Measurements from ENCODE around the gene TIAM2.
A peak's percentile ranks its signal among the peaks of the same experiment; 100 is the strongest.
"Not testable (repeated sequence)": the region's sequence is repeated elsewhere in the genome, so short reads cannot be mapped to it uniquely, and the experiment has no call there.

Gene TIAM2

GRCh38 chr6:155173488-155173887 is 178.4 kb downstream of the TIAM2 start:
- DNase-seq, result no peak

- peak; percentile 72 for DNase-seq
Measured at GRCh38 chr6:155174576-155175211, 179.6 kb downstream of the TIAM2 start.

- DNase-seq, result peak; percentile 41
Measured at GRCh38 chr6:155177363-155177961, 182.3 kb downstream of the TIAM2 start.

- DNase-seq, result no peak
Measured at GRCh38 chr6:155181498-155181897, 186.4 kb downstream of the TIAM2 start.

- no peak for DNase-seq
Measured at GRCh38 chr6:155182103-155182502, 187.0 kb downstream of the TIAM2 start.

GRCh38 chr6:155183095-155183494 is 188.0 kb downstream of the TIAM2 start:
- no peak for DNase-seq

GRCh38 chr6:155185041-155185440 is 189.9 kb downstream of the TIAM2 start:
- DNase-seq, result not testable (repeated sequence)

- DNase-seq, result no peak
Measured at GRCh38 chr6:155185544-155185943, 190.4 kb downstream of the TIAM2 start.

GRCh38 chr6:155186052-155186658 is 191.0 kb downstream of the TIAM2 start:
- DNase-seq, result no peak

- no peak for DNase-seq
Measured at GRCh38 chr6:155187106-155187505, 192.0 kb downstream of the TIAM2 start.

- no peak for DNase-seq
Measured at GRCh38 chr6:155187994-155188706, 193.0 kb downstream of the TIAM2 start.

GRCh38 chr6:155188707-155189496 is 193.8 kb downstream of the TIAM2 start:
- DNase-seq, result peak; percentile 51

GRCh38 chr6:155190677-155191076 is 195.6 kb downstream of the TIAM2 start:
- no peak for DNase-seq

- DNase-seq, result no peak
Measured at GRCh38 chr6:155193526-155193925, 198.4 kb downstream of the TIAM2 start.

- no peak for DNase-seq
Measured at GRCh38 chr6:155194399-155194798, 199.3 kb downstream of the TIAM2 start.

- DNase-seq, result no peak
Measured at GRCh38 chr6:155195903-155196302, 200.8 kb downstream of the TIAM2 start.

- DNase-seq, result no peak
Measured at GRCh38 chr6:155196911-155197310, 201.8 kb downstream of the TIAM2 start.

- no peak for DNase-seq
Measured at GRCh38 chr6:155197932-155198331, 202.8 kb downstream of the TIAM2 start.

- DNase-seq, result no peak
Measured at GRCh38 chr6:155200012-155200411, 204.9 kb downstream of the TIAM2 start.

- no peak for DNase-seq
Measured at GRCh38 chr6:155201461-155202226, 206.5 kb downstream of the TIAM2 start.

GRCh38 chr6:155207223-155207622 is 212.1 kb downstream of the TIAM2 start:
- no peak for DNase-seq

- no peak for DNase-seq
Measured at GRCh38 chr6:155212106-155212505, 217.0 kb downstream of the TIAM2 start.

Data from amniotic stem cell (primary cell).